ENCODE measurements around the gene WDR90. TPM values are rescaled to one million over a fixed set of nuclear protein-coding genes. Genes with fewer than 3 reads are reported as not detected.
A peak's percentile ranks its signal among the peaks of the same experiment; 100 is the strongest.

WDR90 gene
- total RNA-seq, 1 donor from 2014 or later = 75.9 TPM

DNA sequence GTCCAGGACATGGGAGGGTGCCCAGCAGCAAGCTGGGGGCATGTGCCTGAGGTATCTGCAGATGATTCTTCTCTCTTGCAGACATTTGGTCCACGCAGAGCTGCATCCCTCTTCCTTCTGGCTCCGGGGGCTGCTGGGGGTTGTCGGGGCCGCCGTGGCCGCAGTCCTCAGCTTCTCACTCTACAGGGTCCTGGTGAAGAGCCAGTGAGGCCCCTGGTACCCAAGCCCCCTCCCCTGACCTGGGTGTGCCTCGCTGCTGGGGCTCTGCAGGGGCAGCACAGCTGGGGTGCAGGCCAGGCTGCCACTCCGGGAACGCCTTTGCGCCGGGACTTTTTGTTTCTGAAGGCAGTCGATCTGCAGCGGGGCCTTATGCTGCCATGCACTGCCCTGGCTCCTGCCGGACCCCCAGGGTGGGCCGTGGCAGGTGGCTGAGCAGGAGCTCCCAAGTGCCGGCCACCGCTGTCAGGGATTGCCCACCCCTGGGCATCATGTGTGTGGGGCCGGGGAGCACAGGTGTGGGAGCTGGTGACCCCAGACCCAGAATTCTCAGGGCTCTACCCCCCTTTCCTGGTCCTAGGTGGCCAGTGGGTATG is 24.3 kb downstream of the WDR90 start:
- Mint-ChIP-seq H3K36me3 (peaks cover 2% of the 10 kb centered on the region), H3K9me3 (no peaks in the 10 kb centered on the region), H3K4me1 (peaks cover 2% of the 10 kb centered on the region), H3K4me3 (no peak overlapping the region), H3K27ac (no peak overlapping the region), H3K27me3 (ENCODE audit: low read depth) (peaks cover 10% of the 10 kb centered on the region)
- no peak for DNase-seq (ENCODE audit: low spot score in 2 of 2, unreplicated experiment in 2 of 2)
- TF ChIP-seq, protein P1, sequence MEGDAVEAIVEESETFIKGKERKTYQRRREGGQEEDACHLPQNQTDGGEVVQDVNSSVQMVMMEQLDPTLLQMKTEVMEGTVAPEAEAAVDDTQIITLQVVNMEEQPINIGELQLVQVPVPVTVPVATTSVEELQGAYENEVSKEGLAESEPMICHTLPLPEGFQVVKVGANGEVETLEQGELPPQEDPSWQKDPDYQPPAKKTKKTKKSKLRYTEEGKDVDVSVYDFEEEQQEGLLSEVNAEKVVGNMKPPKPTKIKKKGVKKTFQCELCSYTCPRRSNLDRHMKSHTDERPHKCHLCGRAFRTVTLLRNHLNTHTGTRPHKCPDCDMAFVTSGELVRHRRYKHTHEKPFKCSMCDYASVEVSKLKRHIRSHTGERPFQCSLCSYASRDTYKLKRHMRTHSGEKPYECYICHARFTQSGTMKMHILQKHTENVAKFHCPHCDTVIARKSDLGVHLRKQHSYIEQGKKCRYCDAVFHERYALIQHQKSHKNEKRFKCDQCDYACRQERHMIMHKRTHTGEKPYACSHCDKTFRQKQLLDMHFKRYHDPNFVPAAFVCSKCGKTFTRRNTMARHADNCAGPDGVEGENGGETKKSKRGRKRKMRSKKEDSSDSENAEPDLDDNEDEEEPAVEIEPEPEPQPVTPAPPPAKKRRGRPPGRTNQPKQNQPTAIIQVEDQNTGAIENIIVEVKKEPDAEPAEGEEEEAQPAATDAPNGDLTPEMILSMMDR (IDR thresholded peaks at IDR 0.05; ENCODE audit: unreplicated experiment) = no peak

DNA sequence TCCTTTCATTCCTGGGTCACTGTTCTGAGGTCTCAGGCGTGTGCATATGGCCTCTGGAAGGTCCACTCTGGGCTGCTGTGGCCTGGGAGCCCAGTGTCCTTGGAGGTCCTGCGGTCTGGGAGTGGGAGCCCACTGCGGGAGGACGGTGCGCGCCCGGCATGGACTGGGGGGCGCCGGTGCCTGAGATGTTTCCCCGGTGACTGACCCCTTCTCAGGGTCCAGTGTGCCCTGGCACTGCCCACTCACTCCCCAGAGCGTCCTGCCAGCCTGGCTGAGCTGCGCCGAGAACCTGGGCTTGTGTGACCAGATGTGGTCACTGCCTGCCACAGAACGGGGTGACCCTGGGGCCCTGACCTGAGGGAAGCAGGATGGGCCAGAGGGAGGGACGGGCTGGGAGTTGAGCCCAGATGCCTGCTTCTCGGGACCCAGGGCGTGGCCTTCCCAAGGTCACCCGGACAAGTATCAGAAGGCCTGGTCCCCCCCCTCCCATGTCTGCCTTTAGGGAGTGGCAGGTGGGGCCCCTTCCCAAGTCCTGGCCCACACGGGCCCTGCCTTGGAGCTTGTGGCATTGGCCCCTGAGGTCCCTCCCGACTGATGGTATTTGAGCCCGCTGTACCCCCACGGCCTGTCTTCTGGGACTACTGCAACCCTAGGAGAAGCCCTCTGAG is 25.2 kb downstream of the WDR90 start:
- DNase-seq (ENCODE audit: low spot score in 2 of 2, unreplicated experiment in 2 of 2) = no peak
- TF ChIP-seq, protein P1 (IDR thresholded peaks at IDR 0.05; ENCODE audit: unreplicated experiment) = no peak
- H3K27ac Mint-ChIP-seq = no peak overlapping the region
- peaks cover 6% of the 10 kb centered on the region for H3K4me1 Mint-ChIP-seq
- no peaks in the 10 kb centered on the region for H3K9me3 Mint-ChIP-seq
- peaks cover 2% of the 10 kb centered on the region for H3K36me3 Mint-ChIP-seq
- no peak overlapping the region for H3K4me3 Mint-ChIP-seq
- peaks cover 10% of the 10 kb centered on the region for H3K27me3 Mint-ChIP-seq (ENCODE audit: low read depth)

DNA sequence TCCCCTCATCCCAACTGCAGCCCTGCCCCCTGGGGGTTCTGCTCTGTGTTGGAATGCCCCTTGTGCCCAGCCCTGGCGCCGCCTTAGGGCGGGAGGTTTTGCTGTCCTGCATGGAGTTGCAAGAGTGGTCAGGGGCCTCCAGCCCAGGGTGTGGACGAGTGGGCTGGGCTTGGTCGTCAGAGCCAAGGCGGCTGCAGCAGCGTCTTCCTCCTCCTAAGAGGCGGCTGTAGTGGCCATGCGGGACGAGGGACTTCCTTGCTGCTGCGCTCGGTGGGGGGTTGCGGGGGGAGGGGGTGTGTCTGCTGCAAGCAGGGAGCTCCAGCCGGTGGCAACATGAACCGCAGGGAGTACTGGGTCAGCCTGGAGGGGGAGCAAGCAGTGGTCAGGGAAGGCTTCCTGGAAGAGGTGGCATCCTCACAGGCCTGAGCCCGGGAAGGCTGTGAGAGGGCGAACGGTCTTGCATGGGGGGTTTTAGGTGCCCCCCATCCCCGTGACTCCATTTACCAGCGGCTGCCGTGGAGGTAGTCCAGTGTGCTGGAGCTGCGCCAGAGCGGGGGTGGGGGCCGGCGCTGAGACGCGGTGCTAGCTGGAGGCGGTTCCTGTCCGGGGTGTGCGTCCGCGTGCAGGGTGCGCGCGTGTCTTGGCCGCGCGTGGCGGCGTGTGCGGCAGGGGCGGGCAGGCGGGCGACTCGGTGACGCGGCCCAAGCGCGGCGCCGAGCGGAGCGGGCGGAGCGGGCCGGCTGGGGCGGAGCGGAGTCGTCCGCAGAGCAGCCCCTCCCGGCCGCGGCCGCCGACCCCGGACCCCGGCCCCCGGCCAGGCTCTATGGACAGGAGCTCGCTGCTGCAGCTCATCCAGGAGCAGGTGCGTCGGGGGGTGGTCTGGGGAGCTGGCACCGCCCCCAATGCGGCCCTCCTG is 26.1 kb downstream of the WDR90 start, which contains the start of gene RHBDL1:
Gene RHBDL1, plus strand, starts transcription at position 704 of the 916 bp plus-strand sequence. Its CDS starts 120 bp downstream, at position 824.
- Mint-ChIP-seq H3K4me3 (peak within 1 kb of the TSS; percentile 56), H3K36me3 (no peaks in the 10 kb centered on the region), H3K4me1 (peaks cover 5% of the 10 kb centered on the region), H3K27me3 (ENCODE audit: low read depth) (peaks cover 10% of the 10 kb centered on the region), H3K9me3 (no peaks in the 10 kb centered on the region), H3K27ac (no peak within 1 kb of the TSS)
- TF ChIP-seq, protein P1 (IDR thresholded peaks at IDR 0.05; ENCODE audit: unreplicated experiment) = no peak
- DNase-seq (ENCODE audit: low spot score in 2 of 2, unreplicated experiment in 2 of 2) = no peak

DNA sequence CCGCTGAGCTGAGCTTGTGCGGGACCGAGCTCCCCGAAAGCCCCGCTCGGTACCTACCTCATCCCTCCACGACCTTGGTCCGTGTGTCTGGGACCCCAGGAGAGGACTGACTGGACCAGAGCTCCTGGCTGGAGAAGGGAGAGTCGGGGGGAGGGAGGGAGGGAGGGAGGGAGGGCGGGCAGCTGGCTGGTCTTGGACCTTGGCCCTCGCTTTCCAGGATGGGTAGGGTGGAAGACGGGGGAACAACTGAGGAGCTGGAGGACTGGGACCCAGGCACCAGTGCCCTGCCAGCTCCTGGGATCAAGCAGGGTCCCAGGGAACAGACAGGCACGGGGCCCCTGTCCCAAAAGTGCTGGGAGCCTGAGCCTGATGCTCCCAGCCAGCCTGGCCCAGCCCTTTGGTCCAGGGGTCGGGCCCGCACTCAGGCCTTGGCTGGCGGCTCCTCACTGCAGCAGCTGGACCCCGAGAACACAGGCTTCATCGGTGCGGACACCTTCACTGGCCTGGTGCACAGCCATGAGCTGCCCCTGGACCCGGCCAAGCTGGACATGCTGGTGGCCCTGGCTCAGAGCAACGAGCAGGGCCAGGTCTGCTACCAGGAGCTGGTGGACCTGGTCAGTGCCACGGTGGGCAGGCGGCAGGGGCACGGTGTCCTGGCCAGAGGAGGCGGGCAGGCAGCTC is 26.9 kb downstream of the WDR90 start:
- Mint-ChIP-seq H3K4me3 (no peak overlapping the region), H3K9me3 (no peaks in the 10 kb centered on the region)
- DNase-seq (ENCODE audit: low spot score in 2 of 2, unreplicated experiment in 2 of 2) = no peak

DNA sequence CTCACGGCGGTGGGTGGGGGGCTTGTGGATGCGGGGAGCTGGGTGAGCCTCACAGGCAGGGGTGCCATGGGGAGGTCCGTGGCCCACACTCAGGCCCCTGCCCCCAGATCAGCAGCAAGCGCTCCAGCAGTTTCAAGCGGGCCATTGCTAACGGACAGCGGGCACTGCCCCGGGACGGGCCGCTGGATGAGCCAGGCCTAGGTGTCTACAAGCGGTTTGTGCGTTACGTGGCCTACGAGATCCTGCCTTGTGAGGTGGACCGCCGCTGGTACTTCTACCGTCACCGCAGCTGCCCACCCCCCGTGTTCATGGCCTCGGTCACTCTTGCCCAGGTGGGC is 27.4 kb downstream of the WDR90 start:
- Mint-ChIP-seq H3K4me3 (no peak overlapping the region), H3K27me3 (ENCODE audit: low read depth) (peaks cover 10% of the 10 kb centered on the region), H3K9me3 (no peaks in the 10 kb centered on the region), H3K36me3 (no peaks in the 10 kb centered on the region), H3K4me1 (peaks cover 12% of the 10 kb centered on the region), H3K27ac (no peak overlapping the region)
- TF ChIP-seq, protein P1 (IDR thresholded peaks at IDR 0.05; ENCODE audit: unreplicated experiment) = no peak
- DNase-seq (ENCODE audit: low spot score in 2 of 2, unreplicated experiment in 2 of 2) = no peak

More for the DNA sequence above, 26.9 kb downstream of the WDR90 start:
- no peaks in the 10 kb centered on the region for H3K36me3 Mint-ChIP-seq
- peaks cover 7% of the 10 kb centered on the region for H3K4me1 Mint-ChIP-seq
- TF ChIP-seq, protein P1 (IDR thresholded peaks at IDR 0.05; ENCODE audit: unreplicated experiment) = no peak
- no peak overlapping the region for H3K27ac Mint-ChIP-seq
- peaks cover 10% of the 10 kb centered on the region for H3K27me3 Mint-ChIP-seq (ENCODE audit: low read depth)

Measured in mesothelial cell of epicardium (in vitro differentiated cells).